MM.1S (cell line): ENCODE measurements around the gene NBAS.

Experiments used
- DNase-seq: peaks from one replicate; pipeline ENCODE4 v3.0.0-alpha.2; 2015
- H2AFZ ChIP-seq: fragments of 300-600 bp; sonication (generic); 2 replicates; pipeline ENCODE4 v1.6.0; 2016; ENCODE audit warnings: antibody characterized with exemption, low read length
- H3F3A ChIP-seq: fragments of 300-600 bp; sonication (generic); 2 replicates; pipeline ENCODE4 v1.6.1; 2016; ENCODE audit warnings: mild to moderate bottlenecking, antibody characterized with exemption, low read length, moderate library complexity, mixed read lengths; ENCODE audit not compliant: insufficient read depth
- H3K27ac ChIP-seq: fragments of 300-600 bp; sonication (generic); 2 replicates; pipeline ENCODE4 v1.5.1; 2016; ENCODE audit warnings: mild to moderate bottlenecking, low read length
- H3K27me3 ChIP-seq: fragments of 300-600 bp; sonication (generic); replicated peaks from 2 replicates; pipeline ENCODE4 v1.6.0; 2016; ENCODE audit warnings: low read length; ENCODE audit not compliant: insufficient read depth
- H3K36me3 ChIP-seq: fragments of 300-600 bp; sonication (generic); replicated peaks from 2 replicates; pipeline ENCODE4 v1.6.1; 2016; ENCODE audit warnings: mild to moderate bottlenecking, low read length, mixed read lengths; ENCODE audit not compliant: insufficient read depth
- H3K4me1 ChIP-seq: fragments of 300-600 bp; sonication (generic); 2 replicates; pipeline ENCODE4 v1.6.1; 2016; ENCODE audit warnings: low read length, mixed read lengths
- H3K4me2 ChIP-seq: fragments of 300-600 bp; sonication (generic); 2 replicates; pipeline ENCODE4 v1.6.0; 2016; ENCODE audit warnings: low read depth, low read length
- H3K4me3 ChIP-seq: fragments of 300-600 bp; sonication (generic); 2 replicates; pipeline ENCODE4 v1.5.1; 2016; ENCODE audit warnings: low read length, mixed read lengths
- H3K79me2 ChIP-seq: fragments of 300-600 bp; sonication (generic); 2 replicates; pipeline ENCODE4 v1.6.1; 2016; ENCODE audit warnings: mixed run types, low read length, mixed read lengths
- H3K9ac ChIP-seq: fragments of 300-600 bp; sonication (generic); 2 replicates; pipeline ENCODE4 v1.6.1; 2016; ENCODE audit warnings: low read length, mixed read lengths
- H3K9me2 ChIP-seq: fragments of 300-600 bp; sonication (generic); replicated peaks from 2 replicates; pipeline ENCODE4 v1.6.1; 2016; ENCODE audit warnings: mild to moderate bottlenecking, low read length, mixed read lengths; ENCODE audit not compliant: insufficient read depth
- H3K9me3 ChIP-seq: fragments of 300-600 bp; sonication (generic); replicated peaks from 2 replicates; pipeline ENCODE4 v1.6.1; 2016; ENCODE audit warnings: mild to moderate bottlenecking, low read length, mixed read lengths; ENCODE audit not compliant: insufficient read depth
- H4K20me1 ChIP-seq: fragments of 300-600 bp; sonication (generic); 2 replicates; pipeline ENCODE4 v1.6.1; 2016; ENCODE audit warnings: mild to moderate bottlenecking, low read length, moderate library complexity, mixed read lengths; ENCODE audit not compliant: insufficient read depth
- EZH2 ChIP-seq: fragments of 300-600 bp; sonication (generic); optimal IDR thresholded peaks from 2 replicates; pipeline ENCODE3; 2017; ENCODE audit warnings: low read depth, mild to moderate bottlenecking, antibody characterized with exemption, low read length, mixed read lengths
- EZH2phosphoT487 ChIP-seq: fragments of 300-600 bp; sonication (generic); IDR thresholded peaks from 2 replicates; pipeline ENCODE4 v1.6.1; 2018; ENCODE audit warnings: antibody characterized with exemption, low read length
- TF ChIP-seq, protein P1 (sequence below): fragments of 300-600 bp; sonication (generic); IDR thresholded peaks from 2 replicates; pipeline ENCODE4 v1.5.1; 2016; ENCODE audit warnings: antibody characterized with exemption, low read length, mixed read lengths

The NBAS gene

DNA sequence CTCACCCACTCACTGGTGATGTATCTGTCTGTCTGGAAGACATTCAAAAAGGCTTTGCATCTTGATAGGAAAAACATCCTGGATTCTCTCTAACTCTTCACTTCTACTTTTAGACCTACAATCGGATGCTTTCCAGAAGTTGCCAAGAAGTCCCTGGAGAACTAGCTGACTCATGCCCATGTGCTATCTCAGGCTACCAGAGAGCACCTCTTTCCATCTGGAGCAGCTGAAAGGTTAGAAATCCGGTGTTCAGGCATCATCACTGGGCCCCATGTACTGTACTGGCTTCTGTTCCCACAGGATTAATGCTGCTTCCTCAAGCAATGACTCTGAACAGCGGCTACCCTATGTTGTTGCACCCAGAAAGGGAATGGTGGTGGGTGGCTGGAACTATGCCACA, 259.0 kb downstream of the NBAS start:
- Histone ChIP-seq H3K9me2 (no peaks in the 10 kb centered on the region), H3K9me3 (no peaks in the 10 kb centered on the region), H3K79me2 (no peaks in the 10 kb centered on the region), H3F3A (no peaks in the 10 kb centered on the region), H3K9ac (no peak overlapping the region), H4K20me1 (no peaks in the 10 kb centered on the region), H3K36me3 (0 out of 2 replicates have a peak, but pooled peaks cover 2% of the 10 kb centered on the region), H3K4me3 (no peak overlapping the region), H3K4me1 (no peaks in the 10 kb centered on the region), H3K4me2 (no peak overlapping the region), H3K27ac (no peak overlapping the region), H3K27me3 (no peaks in the 10 kb centered on the region), H2AFZ (no peak overlapping the region)
- no peak for TF ChIP-seq EZH2
- TF ChIP-seq EZH2phosphoT487 = no peak
- TF ChIP-seq, protein P1, sequence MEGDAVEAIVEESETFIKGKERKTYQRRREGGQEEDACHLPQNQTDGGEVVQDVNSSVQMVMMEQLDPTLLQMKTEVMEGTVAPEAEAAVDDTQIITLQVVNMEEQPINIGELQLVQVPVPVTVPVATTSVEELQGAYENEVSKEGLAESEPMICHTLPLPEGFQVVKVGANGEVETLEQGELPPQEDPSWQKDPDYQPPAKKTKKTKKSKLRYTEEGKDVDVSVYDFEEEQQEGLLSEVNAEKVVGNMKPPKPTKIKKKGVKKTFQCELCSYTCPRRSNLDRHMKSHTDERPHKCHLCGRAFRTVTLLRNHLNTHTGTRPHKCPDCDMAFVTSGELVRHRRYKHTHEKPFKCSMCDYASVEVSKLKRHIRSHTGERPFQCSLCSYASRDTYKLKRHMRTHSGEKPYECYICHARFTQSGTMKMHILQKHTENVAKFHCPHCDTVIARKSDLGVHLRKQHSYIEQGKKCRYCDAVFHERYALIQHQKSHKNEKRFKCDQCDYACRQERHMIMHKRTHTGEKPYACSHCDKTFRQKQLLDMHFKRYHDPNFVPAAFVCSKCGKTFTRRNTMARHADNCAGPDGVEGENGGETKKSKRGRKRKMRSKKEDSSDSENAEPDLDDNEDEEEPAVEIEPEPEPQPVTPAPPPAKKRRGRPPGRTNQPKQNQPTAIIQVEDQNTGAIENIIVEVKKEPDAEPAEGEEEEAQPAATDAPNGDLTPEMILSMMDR = no peak
- DNase-seq = no peak

DNA sequence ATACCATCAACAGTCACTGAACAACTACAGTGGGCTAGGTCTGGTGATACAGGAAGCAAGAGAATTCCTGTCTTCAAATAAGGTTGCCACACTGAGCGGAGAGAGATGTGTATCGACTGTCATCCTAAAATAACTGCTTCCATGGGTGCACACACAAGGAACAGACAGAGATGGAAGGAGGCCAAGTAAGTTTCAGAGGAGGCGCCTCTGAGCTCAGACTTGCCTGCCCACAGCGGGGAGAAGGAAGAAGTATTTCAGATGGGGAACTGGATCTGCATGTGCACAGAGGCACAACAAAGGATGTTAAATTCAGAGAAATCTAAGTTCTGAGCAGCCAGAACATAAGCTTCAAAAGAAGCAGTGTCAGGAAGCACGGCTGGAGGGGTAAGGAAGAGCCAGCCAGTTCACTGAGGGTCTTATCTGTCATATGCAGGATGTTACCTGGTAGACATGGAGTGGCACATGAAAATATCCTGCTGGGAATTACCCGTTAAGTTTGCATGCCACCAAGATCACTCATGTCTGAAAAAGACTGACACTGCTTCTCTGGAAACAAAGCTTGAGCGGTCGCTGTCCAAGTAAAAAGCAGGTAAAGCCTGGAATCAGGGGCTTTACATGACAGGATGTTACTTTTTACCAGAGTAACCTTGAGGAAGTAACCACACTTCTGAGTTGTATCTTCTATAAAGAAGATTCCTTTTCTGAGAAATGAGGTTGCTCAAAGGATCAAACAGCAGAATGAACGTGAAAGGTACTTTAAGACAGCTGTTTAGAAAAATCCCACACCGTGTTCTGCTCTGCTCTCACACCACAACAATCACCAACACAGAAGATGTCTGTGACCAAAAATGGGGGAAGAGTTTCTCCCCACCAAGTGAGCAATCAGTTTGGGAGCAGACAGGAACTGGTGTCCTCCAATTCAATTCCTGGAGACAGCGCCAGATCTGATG, 260.2 kb downstream of the NBAS start:
- Histone ChIP-seq H3K4me1 (no peaks in the 10 kb centered on the region), H3F3A (no peaks in the 10 kb centered on the region), H3K9ac (no peak overlapping the region), H3K4me2 (no peak overlapping the region), H3K27ac (no peak overlapping the region), H3K79me2 (no peaks in the 10 kb centered on the region), H4K20me1 (no peaks in the 10 kb centered on the region), H3K36me3 (0 out of 2 replicates have a peak, but pooled peaks cover 2% of the 10 kb centered on the region), H2AFZ (no peak overlapping the region), H3K9me3 (no peaks in the 10 kb centered on the region), H3K27me3 (no peaks in the 10 kb centered on the region), H3K4me3 (no peak overlapping the region), H3K9me2 (no peaks in the 10 kb centered on the region)
- TF ChIP-seq, protein P1 = no peak
- no peak for TF ChIP-seq EZH2
- no peak for TF ChIP-seq EZH2phosphoT487
- DNase-seq = no peak

DNA sequence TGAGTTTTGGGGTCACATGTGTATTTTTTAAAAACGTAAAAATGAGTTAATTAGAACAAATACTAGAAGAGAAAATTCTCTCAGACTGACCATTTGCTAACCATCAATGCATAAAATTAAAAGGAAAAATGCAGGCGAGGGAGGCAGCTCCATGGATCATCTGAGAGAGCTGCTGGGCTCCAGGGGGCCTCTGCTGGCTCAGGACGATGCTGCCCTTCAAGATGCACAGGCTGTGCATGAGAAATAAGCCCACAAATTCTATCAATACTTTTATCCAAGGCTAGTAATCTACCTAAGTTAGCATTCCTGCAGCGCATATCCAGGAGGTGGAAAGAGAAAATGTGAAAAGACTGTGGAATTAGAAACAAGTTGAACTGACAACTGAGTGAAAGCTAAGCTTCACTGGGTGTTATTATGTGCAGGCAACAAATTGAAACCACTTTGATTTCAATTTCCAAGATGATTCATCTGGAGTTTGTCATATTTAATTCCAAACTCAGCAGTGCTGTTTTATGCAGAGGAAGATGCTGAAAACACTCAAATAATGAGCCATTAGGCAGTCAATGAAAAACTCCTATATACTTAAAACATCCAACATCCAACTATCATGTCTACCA, 261.1 kb downstream of the NBAS start:
- Histone ChIP-seq H3K4me3 (no peak overlapping the region), H4K20me1 (no peaks in the 10 kb centered on the region), H3K36me3 (0 out of 2 replicates have a peak, but pooled peaks cover 2% of the 10 kb centered on the region), H3K9me3 (no peaks in the 10 kb centered on the region), H3K9me2 (no peaks in the 10 kb centered on the region), H2AFZ (no peak overlapping the region), H3F3A (no peaks in the 10 kb centered on the region), H3K27ac (no peak overlapping the region), H3K9ac (no peak overlapping the region), H3K27me3 (no peaks in the 10 kb centered on the region), H3K4me2 (no peak overlapping the region), H3K79me2 (no peaks in the 10 kb centered on the region), H3K4me1 (no peaks in the 10 kb centered on the region)
- TF ChIP-seq EZH2phosphoT487 (no peak), EZH2 (no peak)
- TF ChIP-seq, protein P1 = no peak
- no peak for DNase-seq
